ENCODE measurements around the gene LCK.
"Not testable (repeated sequence)": the region's sequence is repeated elsewhere in the genome, so short reads cannot be mapped to it uniquely, and the experiment has no call there.

The LCK gene

GRCh38 chr1:32273391-32274208, 22.5 kb downstream of the LCK start:
- DNase-seq (ENCODE audit: low read depth in 2 of 2) = peak; percentile 68 to 90

- no peak for DNase-seq (ENCODE audit: low read depth in 2 of 2)
Observed at GRCh38 chr1:32274646-32275340, 23.7 kb downstream of the LCK start.

- no peak for DNase-seq (ENCODE audit: low read depth in 2 of 2)
Observed at GRCh38 chr1:32275424-32275823, 24.4 kb downstream of the LCK start.

- DNase-seq (ENCODE audit: low read depth in 2 of 2) = no peak
Observed at GRCh38 chr1:32276032-32276782, 25.1 kb downstream of the LCK start.

GRCh38 chr1:32284777-32285176, 33.7 kb downstream of the LCK start:
- not testable (repeated sequence) for DNase-seq (ENCODE audit: low read depth in 2 of 2)

- DNase-seq (ENCODE audit: low read depth in 2 of 2) = no peak
Observed at GRCh38 chr1:32285658-32286057, 34.6 kb downstream of the LCK start.

- no peak for DNase-seq (ENCODE audit: low read depth in 2 of 2)
Observed at GRCh38 chr1:32286763-32287162, 35.7 kb downstream of the LCK start.

- DNase-seq (ENCODE audit: low read depth in 2 of 2) = no peak
Observed at GRCh38 chr1:32289256-32289655, 38.2 kb downstream of the LCK start.

- no peak for DNase-seq (ENCODE audit: low read depth in 2 of 2)
Observed at GRCh38 chr1:32291145-32291707, 40.2 kb downstream of the LCK start.

- DNase-seq (ENCODE audit: low read depth in 2 of 2) = peak; percentile 91 to 94
Observed at GRCh38 chr1:32291708-32292538, 40.9 kb downstream of the LCK start, which contains the start of gene HDAC1. Gene HDAC1, plus strand, starts transcription at chr1:32292083. Its CDS starts 87 bp downstream, at chr1:32292170.

- not testable (repeated sequence) for DNase-seq (ENCODE audit: low read depth in 2 of 2)
Observed at GRCh38 chr1:32298211-32298610, 47.1 kb downstream of the LCK start.

GRCh38 chr1:32299327-32299726, 48.3 kb downstream of the LCK start:
- DNase-seq (ENCODE audit: low read depth in 2 of 2) = no peak

- no peak for DNase-seq (ENCODE audit: low read depth in 2 of 2)
Observed at GRCh38 chr1:32303358-32303757, 52.3 kb downstream of the LCK start.

GRCh38 chr1:32303997-32304622, 53.0 kb downstream of the LCK start:
- DNase-seq (ENCODE audit: low read depth in 2 of 2) = no peak

GRCh38 chr1:32305310-32305709, 54.2 kb downstream of the LCK start:
- no peak for DNase-seq (ENCODE audit: low read depth in 2 of 2)

GRCh38 chr1:32307324-32307723, 56.3 kb downstream of the LCK start:
- DNase-seq (ENCODE audit: low read depth in 2 of 2) = no peak

- DNase-seq (ENCODE audit: low read depth in 2 of 2) = no peak
Observed at GRCh38 chr1:32309960-32310359, 58.9 kb downstream of the LCK start.

GRCh38 chr1:32311709-32312393, 60.8 kb downstream of the LCK start:
- DNase-seq (ENCODE audit: low read depth in 2 of 2) = no peak

GRCh38 chr1:32316903-32317277, 65.8 kb downstream of the LCK start:
- no peak for DNase-seq (ENCODE audit: low read depth in 2 of 2)

Measured in activated CD8-positive, alpha-beta memory T cell treated with anti-CD3 and anti-CD28 coated beads for 4 hours (primary cell).